Subcutaneous adipose tissue (tissue), 4 donors: ENCODE results near the gene DNLZ. TPM values are rescaled to one million over a fixed set of nuclear protein-coding genes. Genes with fewer than 3 reads are reported as not detected.

Source experiments
- total RNA-seq, 4 donors: library from RNA; depleted of rRNA; stranded (reverse); fragments of >200 nt; gene quantifications; one replicate each; pipeline ENCODE4 v1.1.0, GENCODE V29; 2016
- TF ChIP-seq, protein P1 (sequence below): fragments of 450-650 bp; IDR thresholded peaks from one replicate; pipeline ENCODE4 v1.5.1; 2016; ENCODE audit warnings: low read depth, mild to moderate bottlenecking, control low read depth, antibody characterized with exemption, moderate library complexity

Gene DNLZ
- total RNA-seq, 4 donors from 2014 or later = 10.7 to 36.1 (median 20.1) TPM

DNA sequence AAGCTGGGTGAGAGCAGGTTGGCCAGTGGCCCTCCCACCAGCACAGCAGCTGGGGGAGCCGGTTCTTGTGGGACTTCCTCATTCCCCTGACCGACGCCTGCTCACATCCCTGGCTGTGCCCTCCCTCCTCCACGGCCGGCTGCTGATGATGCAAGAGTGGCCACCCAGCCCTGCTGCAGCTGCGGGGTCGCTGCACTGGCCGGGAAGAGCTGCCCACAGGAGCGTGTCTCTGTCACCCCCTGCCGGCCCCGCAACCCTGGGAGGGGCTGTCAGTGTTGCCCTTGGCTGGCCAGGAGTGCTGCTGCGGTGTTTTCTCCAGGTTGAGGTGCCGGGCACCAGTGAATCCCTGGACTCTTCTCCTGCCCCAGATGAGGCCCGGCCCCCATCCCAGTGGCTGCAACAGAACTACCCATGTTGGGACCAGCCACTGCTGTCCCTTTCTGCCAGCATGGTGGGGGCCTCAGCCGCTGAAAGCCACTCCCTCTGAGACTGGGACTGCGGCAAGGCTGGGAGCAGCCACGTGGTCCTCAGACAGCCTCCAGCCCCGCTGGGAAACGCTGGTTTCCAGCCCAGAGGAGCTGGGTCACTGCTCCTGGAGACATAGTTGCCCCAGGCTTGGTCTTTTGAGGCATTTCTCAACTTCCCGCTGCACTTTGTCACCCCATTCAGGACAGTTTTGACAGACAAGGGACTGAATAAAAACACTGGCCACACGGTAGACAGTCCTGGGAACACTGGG, 9.2 kb upstream of the DNLZ start:
- TF ChIP-seq, protein P1, sequence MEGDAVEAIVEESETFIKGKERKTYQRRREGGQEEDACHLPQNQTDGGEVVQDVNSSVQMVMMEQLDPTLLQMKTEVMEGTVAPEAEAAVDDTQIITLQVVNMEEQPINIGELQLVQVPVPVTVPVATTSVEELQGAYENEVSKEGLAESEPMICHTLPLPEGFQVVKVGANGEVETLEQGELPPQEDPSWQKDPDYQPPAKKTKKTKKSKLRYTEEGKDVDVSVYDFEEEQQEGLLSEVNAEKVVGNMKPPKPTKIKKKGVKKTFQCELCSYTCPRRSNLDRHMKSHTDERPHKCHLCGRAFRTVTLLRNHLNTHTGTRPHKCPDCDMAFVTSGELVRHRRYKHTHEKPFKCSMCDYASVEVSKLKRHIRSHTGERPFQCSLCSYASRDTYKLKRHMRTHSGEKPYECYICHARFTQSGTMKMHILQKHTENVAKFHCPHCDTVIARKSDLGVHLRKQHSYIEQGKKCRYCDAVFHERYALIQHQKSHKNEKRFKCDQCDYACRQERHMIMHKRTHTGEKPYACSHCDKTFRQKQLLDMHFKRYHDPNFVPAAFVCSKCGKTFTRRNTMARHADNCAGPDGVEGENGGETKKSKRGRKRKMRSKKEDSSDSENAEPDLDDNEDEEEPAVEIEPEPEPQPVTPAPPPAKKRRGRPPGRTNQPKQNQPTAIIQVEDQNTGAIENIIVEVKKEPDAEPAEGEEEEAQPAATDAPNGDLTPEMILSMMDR = no peak

DNA sequence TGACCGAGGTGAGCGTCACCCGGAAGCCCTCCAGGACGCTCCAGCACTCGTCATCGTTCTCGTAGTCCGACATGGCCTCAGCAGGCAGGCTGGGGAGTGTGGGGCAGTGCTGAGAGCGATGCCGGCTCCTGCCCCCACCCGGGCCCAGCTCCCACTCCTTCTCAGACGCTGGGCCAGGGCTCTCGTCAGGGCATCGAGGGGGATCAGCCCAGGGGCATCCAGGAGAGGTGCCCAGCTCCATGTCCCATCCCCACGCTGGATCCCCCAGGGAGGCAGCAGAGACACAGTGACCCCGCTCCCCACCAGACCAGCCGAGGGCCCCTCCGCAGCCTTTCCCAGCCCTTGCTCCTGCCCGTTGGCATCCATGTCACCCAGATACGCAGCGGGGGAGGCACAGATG, 8.5 kb upstream of the DNLZ start:
- TF ChIP-seq, protein P1 = no peak

DNA sequence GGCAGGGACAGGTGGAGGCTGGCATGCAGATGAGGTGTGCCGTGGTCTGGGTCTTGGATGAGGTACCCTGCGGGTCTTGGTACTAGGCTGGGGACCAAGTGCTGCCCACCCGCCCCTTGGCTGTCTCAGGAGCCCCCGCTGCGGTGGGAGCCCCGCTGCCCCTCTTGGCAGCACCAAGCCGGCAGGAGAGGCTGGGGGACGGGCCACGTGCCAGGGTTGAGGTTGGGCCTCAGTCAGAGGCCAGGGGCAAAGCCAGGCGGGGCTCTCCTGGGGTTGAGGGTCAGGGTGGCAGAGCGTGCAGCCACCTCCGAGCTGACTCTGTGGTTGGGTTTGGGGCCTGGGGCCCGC, 8.0 kb upstream of the DNLZ start:
- TF ChIP-seq, protein P1 = no peak

DNA sequence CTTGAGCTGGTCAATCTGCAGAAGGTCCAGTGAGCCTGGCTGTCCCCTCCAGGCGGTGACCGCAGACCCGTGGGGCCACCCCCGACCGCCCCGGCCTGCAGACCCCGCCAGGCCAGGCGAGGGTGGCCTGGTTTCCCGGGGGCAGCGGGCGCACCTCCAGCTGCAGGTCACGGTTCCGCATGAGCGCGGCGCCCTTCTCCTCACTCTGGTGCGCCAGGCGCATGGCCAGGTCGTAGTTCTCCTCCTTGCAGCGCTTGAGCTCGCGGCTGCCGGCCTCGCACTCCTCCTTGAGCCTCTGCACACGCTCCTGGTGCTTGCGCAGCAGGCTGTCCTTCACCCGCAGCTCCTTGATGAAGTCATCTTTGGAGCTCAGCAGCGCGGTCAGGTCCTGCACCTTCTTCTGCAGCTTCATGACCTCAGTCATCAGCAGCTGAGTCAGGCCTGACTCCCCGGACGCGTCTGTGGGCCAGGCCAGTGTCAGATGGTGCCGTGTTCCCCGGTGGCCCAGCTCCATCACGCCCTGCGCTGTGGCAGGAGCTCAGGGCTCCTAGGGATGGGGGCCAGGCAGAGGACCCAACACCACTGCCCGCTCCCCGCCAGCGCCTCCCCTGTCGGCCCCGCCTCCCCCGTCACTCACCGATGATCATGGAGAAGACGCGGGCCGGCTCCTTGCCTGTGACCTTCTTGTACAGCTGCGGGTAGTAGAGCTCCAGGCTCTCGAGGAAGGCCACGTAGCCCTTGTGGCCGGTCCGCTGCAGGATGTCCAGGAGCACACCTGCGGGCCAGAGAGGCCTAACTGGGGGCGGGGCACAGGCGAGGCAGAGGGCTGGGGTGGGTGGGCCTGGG, 7.4 kb upstream of the DNLZ start:
- TF ChIP-seq, protein P1 = no peak

DNA sequence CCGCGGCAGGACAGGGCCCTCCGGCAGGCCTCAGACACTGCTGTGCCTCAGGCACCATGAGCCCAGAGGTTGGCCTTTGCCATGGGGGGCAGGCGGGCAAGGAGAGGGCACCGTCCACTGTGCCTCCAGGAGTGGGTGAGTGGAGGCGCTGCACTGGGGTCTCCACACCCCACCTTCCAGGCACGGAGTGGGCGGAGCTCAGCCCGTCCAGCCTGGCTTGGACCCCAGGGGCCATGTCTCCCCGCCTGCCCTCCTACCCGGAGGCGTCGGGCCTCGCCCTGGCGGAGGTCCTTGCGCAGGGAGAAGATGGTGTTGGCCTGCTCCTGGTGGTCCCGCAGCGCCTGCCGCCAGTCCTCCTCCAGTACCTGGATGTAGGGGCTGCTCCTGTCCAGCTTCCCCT, 6.5 kb upstream of the DNLZ start:
- TF ChIP-seq, protein P1 = no peak

DNA sequence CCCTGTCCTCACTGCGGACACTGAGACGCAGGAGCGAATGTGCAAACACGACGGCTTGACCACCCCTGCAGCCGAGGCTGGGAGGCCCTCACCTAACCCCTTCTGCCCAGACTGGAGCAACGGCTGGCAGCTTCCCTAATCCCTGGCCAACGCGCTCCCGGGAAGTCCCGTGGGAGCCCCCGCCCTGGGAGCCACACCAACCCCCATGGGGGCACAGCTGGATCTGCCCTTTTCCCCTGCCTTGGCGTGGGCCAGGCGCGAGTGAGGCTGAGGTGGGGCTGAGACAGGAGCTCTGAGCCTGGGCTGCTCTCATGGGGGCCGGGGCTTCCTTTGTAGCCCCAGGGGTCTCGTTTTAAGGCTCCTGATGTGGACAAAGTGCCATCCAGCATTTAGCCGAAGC, 4.6 kb upstream of the DNLZ start:
- TF ChIP-seq, protein P1 = no peak
